HG03521 (cell line): ENCODE results near the gene EPS15.
"Not testable (repeated sequence)": the region's sequence is repeated elsewhere in the genome, so short reads cannot be mapped to it uniquely, and the experiment has no call there.

ENCODE experiments used
- ATAC-seq: cut with Tn5 transposase; IDR thresholded peaks from one replicate; pipeline ENCODE4 v1.9.1; 2021; ENCODE audit warnings: mild to moderate bottlenecking, moderate library complexity; ENCODE audit not compliant: unreplicated experiment

EPS15 gene

GRCh38 chr1:51344276-51344601 lies 174.8 kb downstream of the EPS15 start:
- no peak for ATAC-seq

- no peak for ATAC-seq
Observed at GRCh38 chr1:51343624-51344023, 175.4 kb downstream of the EPS15 start.

GRCh38 chr1:51342591-51343206 lies 176.4 kb downstream of the EPS15 start:
- ATAC-seq: no peak

- peak; percentile 45 for ATAC-seq
Observed at GRCh38 chr1:51341876-51342496, 177.1 kb downstream of the EPS15 start.

- no peak for ATAC-seq
Observed at GRCh38 chr1:51340380-51340779, 178.7 kb downstream of the EPS15 start.

- no peak for ATAC-seq
Observed at GRCh38 chr1:51336711-51337110, 182.4 kb downstream of the EPS15 start.

- ATAC-seq: no peak
Observed at GRCh38 chr1:51336004-51336403, 183.1 kb downstream of the EPS15 start.

GRCh38 chr1:51331206-51332100 lies 187.6 kb downstream of the EPS15 start:
- ATAC-seq: no peak

GRCh38 chr1:51330331-51331201 lies 188.5 kb downstream of the EPS15 start, which contains the start of gene TTC39A:
Gene TTC39A, minus strand, starts transcription at chr1:51330562. Its CDS starts 85 bp downstream, at chr1:51330477.
- no peak for ATAC-seq

- ATAC-seq: no peak
Observed at GRCh38 chr1:51329443-51330325, 189.4 kb downstream of the EPS15 start.

- ATAC-seq: no peak
Observed at GRCh38 chr1:51328926-51329325, 190.1 kb downstream of the EPS15 start.

- ATAC-seq: no peak
Observed at GRCh38 chr1:51328279-51328678, 190.8 kb downstream of the EPS15 start.

GRCh38 chr1:51327386-51327785 lies 191.7 kb downstream of the EPS15 start:
- no peak for ATAC-seq

- ATAC-seq: no peak
Observed at GRCh38 chr1:51326839-51327238, 192.2 kb downstream of the EPS15 start.

GRCh38 chr1:51325878-51326755 lies 192.9 kb downstream of the EPS15 start:
- ATAC-seq: no peak

GRCh38 chr1:51325391-51325790 lies 193.7 kb downstream of the EPS15 start:
- ATAC-seq: no peak

GRCh38 chr1:51325011-51325385 lies 194.1 kb downstream of the EPS15 start:
- not testable (repeated sequence) for ATAC-seq

- ATAC-seq: no peak
Observed at GRCh38 chr1:51324251-51325010, 194.6 kb downstream of the EPS15 start.
